Lung microvascular endothelial cell (primary cell): ENCODE data around the gene OR51A2. TPM values are rescaled to one million over a fixed set of nuclear protein-coding genes. Genes with fewer than 3 reads are reported as not detected.

Experiments
- total RNA-seq: library from RNA; depleted of rRNA; stranded (reverse); fragments of >200 nt; gene quantifications from 2 replicates; pipeline ENCODE4 v1.2.1, GENCODE V29; 2014

OR51A2 gene
- total RNA-seq, 1 donor from 2014 or later: not detected

Other genes starting within 250 kb of the OR51A2 start
- gene OR51F1, start 185.8 kb downstream of the OR51A2 start, total RNA-seq: not detected in 2 replicates
- gene OR52R1, start 151.3 kb downstream of the OR51A2 start, total RNA-seq: not detected in 2 replicates
- gene OR51F2, start 134.4 kb downstream of the OR51A2 start, total RNA-seq: not detected in 2 replicates
- gene OR51S1, start 106.5 kb downstream of the OR51A2 start, total RNA-seq: not detected in 2 replicates
- gene OR51T1, start 73.8 kb downstream of the OR51A2 start, total RNA-seq: not detected in 2 replicates
- not detected in 2 replicates for gene OR51A7, start 51.9 kb downstream of the OR51A2 start, total RNA-seq
- not detected in 2 replicates for gene OR51G2, start 36.4 kb downstream of the OR51A2 start, total RNA-seq
- gene OR51G1, start 31.4 kb downstream of the OR51A2 start, total RNA-seq: not detected in 2 replicates
- gene OR51A4, start 8.1 kb downstream of the OR51A2 start, total RNA-seq: not detected in 2 replicates
- gene OR51L1, start 39.1 kb upstream of the OR51A2 start, total RNA-seq: not detected in 2 replicates
- not detected in 2 replicates for gene OR52J3, start 90.8 kb upstream of the OR51A2 start, total RNA-seq
- not detected in 2 replicates for gene OR52E2, start 103.9 kb upstream of the OR51A2 start, total RNA-seq
- gene OR52E1, start 113.9 kb upstream of the OR51A2 start, total RNA-seq: not detected in 2 replicates
- not detected in 2 replicates for gene OR52A5, start 182.6 kb upstream of the OR51A2 start, total RNA-seq
- gene OR52A1, start 199.0 kb upstream of the OR51A2 start, total RNA-seq: not detected in 2 replicates
- not detected in 2 replicates for gene OR51V1, start 245.0 kb upstream of the OR51A2 start, total RNA-seq